Stimulated activated CD8-positive, alpha-beta memory T cell treated with anti-CD3 and anti-CD28 coated beads, Interleukin-4, amount 100 ng/mL, for 1 hour (primary cell): Measurements from ENCODE around the gene ANKHD1.
"Not testable (repeated sequence)": the region's sequence is repeated elsewhere in the genome, so short reads cannot be mapped to it uniquely, and the experiment has no call there.

Source experiments
- DNase-seq, 2 donors: peaks; one replicate each; pipeline ENCODE4 v3.0.0-alpha.2; 2020; ENCODE audit warnings: low read depth in 2 of 2, low spot score in 1 of 2

The ANKHD1 gene

GRCh38 chr5:140418862-140419520 is 17.4 kb downstream of the ANKHD1 start:
- DNase-seq: no peak

DNA sequence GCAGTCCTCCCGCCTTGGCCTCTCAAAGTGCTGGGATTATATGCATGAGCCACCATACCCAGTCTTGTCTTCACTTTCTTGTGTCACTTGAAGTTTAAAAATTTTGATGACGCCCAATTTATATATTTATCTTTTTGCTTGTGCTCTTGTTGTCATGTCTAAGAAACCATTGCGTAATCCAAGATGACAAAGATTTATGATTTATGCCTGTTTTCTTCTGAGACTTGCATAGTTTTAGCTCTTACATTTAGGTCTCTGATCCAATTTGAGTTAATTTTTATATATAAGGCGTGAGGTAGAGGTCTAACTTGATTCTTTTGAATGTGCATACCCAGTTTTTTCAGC is 18.6 kb downstream of the ANKHD1 start:
- no peak for DNase-seq

- DNase-seq: no peak
These were observed 19.2 kb downstream of the ANKHD1 start for GRCh38 chr5:140420665-140421361.

DNA sequence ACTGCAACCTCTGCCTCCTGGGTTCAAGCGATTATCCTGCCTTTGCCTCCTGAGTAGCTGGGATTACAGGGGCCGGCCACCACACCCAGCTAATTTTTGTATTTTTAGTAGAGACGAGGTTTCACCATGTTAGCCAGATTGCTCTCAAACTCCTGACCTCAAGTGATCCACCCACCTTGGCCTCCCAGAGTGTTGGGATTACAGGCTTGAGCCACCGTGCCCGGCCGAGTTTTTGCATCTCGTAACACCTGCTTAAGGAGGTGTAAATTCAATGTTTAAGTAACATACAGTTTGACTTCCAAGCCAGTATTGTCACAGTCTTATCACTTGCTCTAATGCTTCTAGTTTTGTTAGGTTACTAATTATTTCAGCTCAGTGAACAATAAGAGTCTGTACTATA is 19.7 kb downstream of the ANKHD1 start:
- not testable (repeated sequence) for DNase-seq

- no peak for DNase-seq
These were observed 22.0 kb downstream of the ANKHD1 start for GRCh38 chr5:140423609-140424008.

GRCh38 chr5:140424135-140424534 is 22.5 kb downstream of the ANKHD1 start:
- no peak for DNase-seq

DNA sequence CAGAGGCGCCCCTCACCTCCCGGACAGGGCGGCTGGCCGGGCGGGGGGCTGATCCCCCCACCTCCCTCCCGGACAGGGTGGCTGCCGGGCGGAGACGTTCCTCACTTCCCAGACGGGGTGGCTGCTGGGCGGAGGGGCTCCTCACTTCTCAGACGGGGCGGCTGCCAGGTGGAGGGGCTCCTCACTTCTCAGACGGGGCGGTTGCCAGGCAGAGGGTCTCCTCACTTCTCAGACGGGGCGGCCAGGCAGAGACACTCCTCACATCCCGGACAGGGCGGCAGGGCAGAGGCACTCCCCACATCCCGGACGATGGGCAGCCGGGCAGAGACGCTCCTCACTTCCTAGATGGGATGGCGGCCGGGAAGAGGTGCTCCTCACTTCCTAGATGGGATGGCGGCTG is 26.1 kb downstream of the ANKHD1 start:
- DNase-seq: not testable (repeated sequence)

DNA sequence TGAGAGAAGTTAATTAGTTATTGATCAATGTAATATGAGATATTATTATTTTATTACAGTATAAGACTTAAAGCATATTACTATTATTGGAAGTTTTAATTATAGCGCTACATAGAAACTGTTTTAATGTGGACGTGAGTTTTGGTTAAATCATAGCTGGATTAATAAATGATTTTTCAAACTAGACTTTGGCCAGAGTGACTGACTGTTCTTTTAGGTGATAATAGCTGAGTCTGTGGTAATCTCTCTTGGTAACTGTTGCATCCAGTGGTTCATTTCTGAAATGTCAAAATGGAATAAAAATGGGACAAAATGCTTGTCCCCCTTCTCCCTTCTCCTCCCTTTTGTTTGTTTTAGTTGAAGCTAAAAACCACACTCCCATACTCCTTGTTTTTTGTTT is 28.1 kb downstream of the ANKHD1 start:
- no peak for DNase-seq

- no peak for DNase-seq
These were observed 30.6 kb downstream of the ANKHD1 start for GRCh38 chr5:140432212-140432611.

- no peak for DNase-seq
These were observed 31.3 kb downstream of the ANKHD1 start for GRCh38 chr5:140432916-140433315.

GRCh38 chr5:140457368-140457767 is 55.7 kb downstream of the ANKHD1 start:
- not testable (repeated sequence) for DNase-seq

DNA sequence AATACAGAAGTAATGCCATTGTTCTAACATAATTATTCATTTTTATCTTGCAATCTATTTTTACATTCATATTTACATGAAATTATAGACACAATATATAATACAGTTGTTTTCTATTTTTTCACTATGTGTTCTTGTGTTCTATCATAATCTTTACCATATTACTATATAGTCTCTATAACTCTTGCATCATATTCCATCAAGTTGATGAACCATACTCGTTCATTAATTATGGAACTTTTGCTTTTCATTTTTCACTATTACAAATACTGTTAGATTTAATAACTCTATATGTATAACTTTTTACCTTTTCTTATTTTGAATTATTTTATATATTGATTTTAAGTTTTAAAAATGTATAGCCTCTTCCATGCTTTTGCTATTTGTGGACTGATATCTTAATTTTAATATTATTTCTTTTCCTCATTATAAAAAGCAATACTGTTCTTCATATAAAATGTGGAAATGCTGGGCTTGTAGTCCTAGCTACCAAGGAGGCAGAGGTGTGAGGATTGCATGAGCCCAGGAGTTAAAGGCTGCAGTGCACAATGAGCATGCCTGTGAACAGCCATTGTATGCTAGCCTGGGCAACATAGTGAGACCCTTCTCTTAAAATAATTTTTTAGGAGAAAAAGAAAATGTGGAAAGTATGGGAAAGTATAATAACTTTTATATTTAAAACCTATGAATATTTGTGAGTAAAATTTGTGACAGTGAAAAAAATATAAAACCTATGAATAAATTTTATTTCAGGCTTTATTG is 65.5 kb downstream of the ANKHD1 start:
- no peak for DNase-seq

DNA sequence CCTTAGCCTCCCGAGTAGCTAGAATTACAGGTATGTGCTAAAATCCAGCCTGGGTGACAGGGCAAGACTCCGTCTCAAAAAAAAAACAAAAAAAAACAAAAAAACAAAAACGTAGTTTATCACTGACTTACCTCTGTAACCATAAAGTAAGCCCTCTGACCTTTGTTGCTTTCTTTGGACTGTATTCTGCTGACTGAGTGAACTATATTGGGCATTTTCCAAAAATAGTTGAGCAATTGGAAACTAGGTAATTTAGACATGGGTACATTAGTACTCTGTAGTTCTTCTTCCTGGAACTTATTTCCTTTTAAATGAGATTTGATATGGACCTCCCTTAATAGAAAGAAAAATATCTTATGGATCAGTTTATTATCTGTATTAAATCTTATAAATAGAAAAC is 66.6 kb downstream of the ANKHD1 start:
- no peak for DNase-seq

DNA sequence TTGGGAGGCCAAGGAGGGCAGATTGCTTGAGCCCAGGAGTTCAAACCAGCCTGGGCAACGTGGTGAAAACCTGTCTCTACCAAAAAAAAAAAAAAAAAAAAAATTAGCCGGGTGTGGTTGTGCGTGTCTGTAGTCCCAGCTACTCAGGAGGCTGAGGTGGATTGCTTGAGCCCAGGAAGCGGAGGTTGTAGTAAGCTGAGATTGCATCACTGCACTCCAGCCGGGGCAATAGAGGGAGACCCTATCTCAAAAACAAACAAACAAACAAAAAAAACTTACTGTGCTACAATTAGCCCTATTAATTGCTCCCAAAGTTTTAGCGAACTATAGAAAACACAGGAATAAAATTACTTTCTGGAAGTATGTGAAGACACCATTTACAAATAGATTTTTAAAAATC is 67.6 kb downstream of the ANKHD1 start:
- no peak for DNase-seq

GRCh38 chr5:140480310-140481014 is 78.8 kb downstream of the ANKHD1 start:
- no peak for DNase-seq

DNA sequence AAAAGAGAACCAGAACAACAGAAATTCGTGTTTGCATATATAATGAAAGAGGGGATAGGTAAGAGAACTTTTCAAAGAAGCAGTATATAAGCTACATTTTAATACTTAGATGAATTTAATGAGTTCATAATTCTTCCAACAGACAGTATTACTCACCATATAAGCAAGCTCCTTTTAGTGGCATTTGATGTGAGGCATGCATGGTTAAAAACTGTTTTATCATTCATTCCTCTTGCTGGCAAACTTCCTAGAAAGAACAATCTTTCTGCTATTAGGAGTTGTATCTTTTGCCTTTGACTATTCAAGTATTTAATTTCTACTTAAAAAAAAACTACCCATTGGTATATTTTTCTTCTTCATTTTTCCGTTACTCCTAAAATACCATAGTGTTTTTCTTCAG is 80.1 kb downstream of the ANKHD1 start:
- DNase-seq: no peak

DNA sequence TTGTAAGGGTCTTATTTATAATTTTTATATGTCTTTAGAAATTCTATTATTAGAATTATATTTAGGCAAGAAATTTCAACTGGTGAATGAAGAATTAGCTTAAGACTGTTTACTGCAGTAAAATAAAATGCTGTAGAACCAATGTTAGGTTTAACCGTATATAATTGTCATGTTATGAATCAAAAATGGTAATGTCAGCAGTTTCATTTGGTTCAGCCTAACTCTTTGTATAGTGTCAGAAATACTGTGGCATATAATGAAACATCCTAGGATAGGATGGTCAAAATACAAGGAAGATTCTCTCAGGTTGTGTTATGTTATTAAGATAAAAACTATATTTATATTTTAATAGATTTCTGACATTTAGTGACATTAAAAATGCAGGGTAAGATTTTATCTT is 81.4 kb downstream of the ANKHD1 start:
- DNase-seq: no peak

DNA sequence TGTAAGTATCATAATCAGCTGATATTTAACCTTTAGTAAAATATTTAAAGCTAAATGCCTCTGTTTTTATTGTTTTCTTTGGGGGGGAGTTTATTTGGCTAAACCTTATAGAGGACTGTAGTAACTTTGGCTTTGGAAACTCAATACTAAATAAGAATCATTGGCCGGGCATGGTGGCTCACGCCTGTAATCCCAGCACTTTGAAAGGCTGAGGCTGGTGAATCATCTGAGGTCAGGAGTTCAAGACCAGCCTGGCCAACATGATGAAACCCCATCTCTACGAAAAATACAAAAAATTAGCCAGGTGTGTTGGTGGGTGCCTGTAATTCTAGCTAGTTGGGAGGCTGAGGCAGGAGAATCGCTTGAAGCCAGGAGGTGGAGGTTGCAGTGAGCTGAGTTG is 86.5 kb downstream of the ANKHD1 start:
- not testable (repeated sequence) for DNase-seq

GRCh38 chr5:140488914-140489313 is 87.3 kb downstream of the ANKHD1 start:
- DNase-seq: no peak

DNA sequence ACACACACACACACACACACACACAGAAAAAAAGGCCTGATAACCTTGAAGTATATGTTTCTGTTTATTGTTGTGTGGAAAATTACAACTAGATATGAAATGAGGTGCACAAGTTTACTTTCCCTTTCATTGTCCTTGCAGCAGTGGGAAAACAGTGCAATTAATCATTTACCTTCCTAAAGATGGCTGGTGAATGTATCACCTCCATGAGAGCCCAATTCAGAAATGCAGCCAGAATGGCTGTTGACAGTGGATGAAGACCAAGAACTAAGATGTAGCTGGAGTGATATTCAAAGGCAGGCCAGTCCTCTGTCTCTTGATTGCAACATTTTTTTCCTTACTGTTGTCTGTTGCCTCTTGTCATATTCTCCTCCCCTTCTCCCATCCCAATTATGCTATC is 96.3 kb downstream of the ANKHD1 start:
- DNase-seq: no peak

DNA sequence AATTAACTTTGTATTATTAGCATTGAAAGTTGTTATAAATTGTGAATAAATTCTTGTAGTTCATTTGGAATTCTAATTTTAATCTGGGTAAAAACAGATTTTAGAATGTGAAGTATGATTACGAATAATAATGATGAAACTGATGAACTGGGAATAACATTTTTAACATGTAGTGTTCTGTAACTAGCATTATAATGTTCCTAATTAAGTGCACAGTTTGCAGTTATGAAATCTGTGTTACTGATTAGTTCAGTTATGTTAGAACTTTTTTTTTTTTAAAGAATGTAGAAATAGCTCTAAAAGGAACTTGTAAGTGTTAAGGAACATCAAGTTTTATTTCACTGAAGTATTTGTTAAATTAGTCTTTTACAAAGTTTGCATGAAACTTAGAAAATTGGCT is 97.0 kb downstream of the ANKHD1 start:
- no peak for DNase-seq

DNA sequence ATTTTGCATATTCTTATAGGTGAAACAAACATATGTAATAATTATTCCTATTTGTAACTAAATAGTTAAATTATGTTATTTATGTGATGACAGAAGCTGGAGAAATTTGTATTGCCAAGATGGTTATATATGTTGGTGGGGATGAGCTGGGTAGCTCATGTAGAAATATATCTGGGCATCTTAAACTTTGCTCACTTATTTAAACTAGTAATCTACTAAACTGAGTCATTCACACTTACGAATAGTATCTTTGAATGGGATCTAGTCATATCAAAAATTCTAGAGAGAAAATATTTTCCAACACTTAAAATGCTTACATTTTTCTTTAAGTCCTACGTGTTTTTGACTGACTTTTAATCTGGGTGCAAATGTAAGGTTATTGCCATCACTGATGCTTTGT is 101.2 kb downstream of the ANKHD1 start:
- no peak for DNase-seq
